ENCODE data around the gene SLC2A9. TPM values are rescaled to one million over a fixed set of nuclear protein-coding genes. Genes with fewer than 3 reads are reported as not detected.

SLC2A9 gene
- total RNA-seq, 1 experiment from 2014 or later: 3.5 TPM

DNA sequence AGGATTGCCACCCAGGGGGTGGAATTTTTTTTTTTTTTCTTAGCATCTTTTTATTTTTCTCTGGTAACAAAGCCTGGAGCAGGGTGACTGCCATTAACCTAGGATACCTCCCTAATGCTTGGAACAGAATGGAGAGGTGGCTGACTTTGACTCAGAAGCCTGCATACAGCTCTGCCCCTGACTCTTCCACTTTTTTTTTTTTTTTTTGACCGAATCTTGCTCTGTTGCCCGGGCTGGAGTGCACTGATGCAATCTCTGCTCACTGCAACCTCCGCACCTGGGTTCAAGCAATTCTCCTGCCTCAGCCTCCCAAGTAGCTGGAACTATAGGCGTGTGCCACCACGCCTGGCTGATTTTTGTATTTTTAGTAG is 341 bp upstream of the SLC2A9 start:
- H3K4me3 ChIP-seq (ENCODE audit: low read depth in 2 of 2, low read length in 2 of 2): no peak overlapping the region
- no TSS peak for BruUV-seq (replicated peaks)
- H3K36me3 ChIP-seq (ENCODE audit: control insufficient read depth, insufficient read depth, low read length): no peaks in the 10 kb centered on the region
- in situ Hi-C loops (cut with HindIII; ENCODE audit: low pct_unique_long_range_greater_than_20kb, low sequenced_read_pairs): no loop called here
- TF ChIP-seq REST (IDR thresholded peaks at IDR 0.05; ENCODE audit: insufficient read depth in 1 of 2, low read depth in 2 of 2, low read length in 1 of 2): no peak
- ATAC-seq: no peak
- H3K27ac ChIP-seq (ENCODE audit: low read length): no peak overlapping the region
- no peaks in the 10 kb centered on the region for H3K27me3 ChIP-seq (ENCODE audit: control insufficient read depth, insufficient read depth, low read length)
- no peaks in the 10 kb centered on the region for H3K4me1 ChIP-seq (ENCODE audit: control insufficient read depth, insufficient read depth, low read length)
- H3K9me3 ChIP-seq (ENCODE audit: control insufficient read depth, insufficient read depth, low read depth, low read length): no peaks in the 10 kb centered on the region
- ChIA-PET CTCF (interaction anchor here (0.7 kb wide), 1 partner anchor 108 kb away, joined by 3 read pairs; no protein-coding TSS in a partner anchor), POLR2A (no interaction called here)
- intact Hi-C loops (cut with micrococcal nuclease; ENCODE audit: unreplicated experiment): no loop called here
- no peak for DNase-seq (ENCODE audit: low read depth, low spot score)

DNA sequence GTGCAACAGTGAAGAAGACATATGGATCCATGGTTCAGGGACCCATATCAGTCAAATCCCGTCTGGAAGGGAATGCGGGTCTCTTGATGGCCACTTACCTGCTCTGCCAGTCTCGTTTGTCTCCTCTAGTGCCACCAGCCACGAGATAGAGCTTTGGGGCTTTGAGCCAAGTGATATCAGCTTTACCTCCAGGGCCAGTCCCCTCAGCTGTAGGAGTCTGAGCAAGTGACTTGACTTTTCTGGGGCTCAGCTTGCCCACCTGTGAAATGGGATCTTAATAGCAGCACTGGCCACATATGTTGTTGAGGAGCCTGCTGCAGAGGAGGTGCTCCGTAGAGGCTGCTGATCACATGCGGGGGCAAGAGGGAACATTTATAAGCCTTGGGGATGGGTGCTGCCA is 1.2 kb downstream of the SLC2A9 start:
- Histone ChIP-seq H3K27ac (ENCODE audit: low read length) (no peak overlapping the region), H3K9me3 (ENCODE audit: control insufficient read depth, insufficient read depth, low read depth, low read length) (no peaks in the 10 kb centered on the region), H3K27me3 (ENCODE audit: control insufficient read depth, insufficient read depth, low read length) (no peaks in the 10 kb centered on the region), H3K36me3 (ENCODE audit: control insufficient read depth, insufficient read depth, low read length) (no peaks in the 10 kb centered on the region), H3K4me3 (ENCODE audit: low read depth in 2 of 2, low read length in 2 of 2) (no peak overlapping the region), H3K4me1 (ENCODE audit: control insufficient read depth, insufficient read depth, low read length) (no peaks in the 10 kb centered on the region; the same call in 1 of the 2 replicates)
- in situ Hi-C loops (cut with HindIII; ENCODE audit: low pct_unique_long_range_greater_than_20kb, low sequenced_read_pairs): no loop called here
- TF ChIP-seq SIN3A (IDR thresholded peaks at IDR 0.05; ENCODE audit: borderline replicate concordance, insufficient read depth, low read depth, low read length) (no peak), POLR2AphosphoS5 (IDR thresholded peaks at IDR 0.05; ENCODE audit: low read depth, low read length) (no peak), REST (IDR thresholded peaks at IDR 0.05; ENCODE audit: insufficient read depth in 1 of 2, low read depth in 2 of 2, low read length in 1 of 2) (no peak), CTCF (IDR thresholded peaks at IDR 0.05) (no peak), TCF7L2 (IDR thresholded peaks at IDR 0.05; ENCODE audit: low read depth, low read length) (no peak)
- DNase-seq (ENCODE audit: low read depth, low spot score) (no peak), ATAC-seq (no peak)
- CTCF ChIA-PET: no interaction called here
- POLR2A ChIA-PET: no interaction called here
- intact Hi-C loops (cut with micrococcal nuclease; ENCODE audit: unreplicated experiment): no loop called here
- no TSS peak for BruUV-seq (replicated peaks)

Data from Panc1 (cell line).